ENCODE measurements around the gene IDI2.

DNA sequence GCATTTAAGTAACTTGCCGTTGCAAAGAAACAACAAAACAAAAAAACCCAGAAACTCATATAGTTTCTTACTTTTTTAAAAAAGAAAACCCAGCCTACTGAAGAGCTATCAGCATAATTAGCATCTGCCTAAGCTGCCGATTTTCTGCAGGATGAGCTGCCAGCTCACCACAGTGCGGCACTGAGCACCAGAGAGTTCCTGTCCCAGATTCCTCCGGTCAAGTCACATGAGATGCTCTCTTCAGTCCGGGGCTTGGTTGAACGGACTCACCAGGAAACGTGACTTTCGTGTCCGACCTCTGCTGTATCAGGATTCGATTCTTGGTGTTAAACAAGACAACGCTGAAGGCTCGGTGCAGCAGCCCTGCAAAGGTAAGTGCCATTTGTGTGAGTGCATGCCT is 3.2 kb downstream of the IDI2 start:
- TF ChIP-seq GATA2 (IDR thresholded peaks at IDR 0.05; ENCODE audit: low read depth, low read length) (no peak), GATA3 (IDR thresholded peaks at IDR 0.05; ENCODE audit: low read depth, low read length) (no peak)
